NT2/D1 (cell line): ENCODE data around the gene FOXK1.

Experiments
- SUZ12 ChIP-seq: IDR thresholded peaks from 2 replicates; pipeline ENCODE4 v1.6.1; 2011; ENCODE audit not compliant: insufficient read length, insufficient read depth; ENCODE audit errors: extremely low read depth
- YY1 ChIP-seq: IDR thresholded peaks from 2 replicates; pipeline ENCODE4 v1.6.1; 2011; ENCODE audit not compliant: insufficient read length, insufficient read depth

DNA sequence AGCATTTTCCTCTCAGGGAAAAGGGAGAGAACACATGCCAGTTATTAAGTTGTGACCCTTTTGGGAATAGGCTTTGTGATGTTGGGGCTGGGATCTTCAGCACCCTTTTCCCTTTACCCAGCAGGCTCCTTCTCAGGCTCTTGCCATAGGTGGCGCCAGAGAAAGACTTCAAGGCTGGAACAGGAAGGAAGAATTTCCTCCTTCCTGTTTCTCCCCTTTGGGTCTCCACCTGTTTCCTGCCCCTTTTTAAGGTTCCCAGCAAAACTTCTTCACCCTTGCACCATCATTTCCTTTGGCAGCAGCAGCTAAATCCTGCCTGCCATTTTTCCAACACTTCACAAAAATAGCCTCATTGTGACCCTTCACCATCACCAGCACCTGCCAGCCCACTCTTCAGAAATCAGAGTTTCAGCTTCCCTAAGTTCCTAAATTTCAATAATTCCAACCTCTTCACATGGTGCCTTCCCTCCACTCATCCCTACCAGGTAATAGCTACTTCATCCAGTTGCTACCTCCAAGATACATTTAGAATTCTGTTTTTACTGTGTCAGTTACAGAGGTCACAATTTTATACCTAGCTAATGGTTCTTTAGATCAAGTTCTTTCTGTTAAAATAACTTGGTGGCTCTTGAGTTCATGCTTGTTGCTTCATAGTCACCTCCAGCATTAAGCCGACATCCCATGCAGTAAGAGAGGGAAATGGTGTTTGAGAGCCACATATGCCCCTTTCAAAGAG, 22.4 kb upstream of the FOXK1 start:
- TF ChIP-seq YY1 = no peak
- TF ChIP-seq SUZ12 = no peak
